Measurements from ENCODE around the gene FUT3.

- TF ChIP-seq CTCF (IDR thresholded peaks at IDR 0.05) (no peak), ZFX (IDR thresholded peaks at IDR 0.05; ENCODE audit: borderline replicate concordance) (no peak)
Measured at GRCh38 chr19:5798244-5798643, 53.0 kb downstream of the FUT3 start.
